Mesenchymal stem cell (in vitro differentiated cells and primary cell): ENCODE data around the gene VIL1.

Experiments
- DNase-seq: peaks from one replicate; pipeline ENCODE4 v3.0.0-alpha.2; 2013
- H2AFZ ChIP-seq: one replicate; pipeline ENCODE4 v1.6.1; 2013; ENCODE audit warnings: low read depth, mild to moderate bottlenecking, control low read depth, inconsistent platforms, low read length, moderate library complexity
- H2AK5ac ChIP-seq: 2 replicates; pipeline ENCODE4 v1.6.1; 2013; ENCODE audit warnings: low read length, moderate library complexity, mild to moderate bottlenecking, inconsistent platforms; ENCODE audit not compliant: severe bottlenecking
- H2BK120ac ChIP-seq: one replicate; pipeline ENCODE4 v1.6.1; 2013; ENCODE audit warnings: low read depth, mild to moderate bottlenecking, inconsistent platforms, low read length, moderate library complexity
- H2BK12ac ChIP-seq, 2 experiments: one replicate each; pipeline ENCODE4 v1.6.1; 2013; ENCODE audit warnings: inconsistent platforms in 2 of 2, low read length in 2 of 2, mild to moderate bottlenecking in 2 of 2, moderate library complexity in 2 of 2, control low read depth in 1 of 2
- H2BK15ac ChIP-seq: one replicate; pipeline ENCODE4 v1.6.1; 2013; ENCODE audit warnings: mild to moderate bottlenecking, low read depth, inconsistent platforms; ENCODE audit not compliant: poor library complexity, severe bottlenecking
- H2BK5ac ChIP-seq: 2 replicates; pipeline ENCODE4 v1.6.1; 2013; ENCODE audit warnings: low read depth, mild to moderate bottlenecking, low read length, control low read depth, inconsistent platforms; ENCODE audit not compliant: poor library complexity, severe bottlenecking
- H3K14ac ChIP-seq, 2 experiments: one replicate each; pipeline ENCODE4 v1.6.1; 2013; ENCODE audit warnings: inconsistent platforms in 2 of 2, low read length in 2 of 2, control low read depth in 1 of 2, mild to moderate bottlenecking in 1 of 2, moderate library complexity in 1 of 2
- H3K18ac ChIP-seq, 2 experiments: one replicate each; pipeline ENCODE4 v1.6.1; 2013; ENCODE audit warnings: inconsistent platforms in 2 of 2, low read length in 2 of 2, control low read depth in 1 of 2, low read depth in 1 of 2, mild to moderate bottlenecking in 1 of 2
- H3K23ac ChIP-seq, 2 experiments: one replicate each; pipeline ENCODE4 v1.6.1; 2013; ENCODE audit warnings: inconsistent platforms in 2 of 2, low read length in 2 of 2, mild to moderate bottlenecking in 2 of 2, moderate library complexity in 2 of 2, control low read depth in 1 of 2
- H3K27ac ChIP-seq: 2 replicates; pipeline ENCODE4 v1.5.1; 2013; ENCODE audit warnings: mild to moderate bottlenecking, moderate library complexity, low read length, control low read depth, inconsistent platforms; ENCODE audit not compliant: poor library complexity, severe bottlenecking
- H3K27me3 ChIP-seq, 2 experiments: 2 replicates each; pipeline versions ENCODE4 v1.6.1 to v1.7.0; 2013; ENCODE audit warnings: low read length in 2 of 2, mild to moderate bottlenecking in 2 of 2, moderate library complexity in 2 of 2, control low read depth in 1 of 2, inconsistent platforms in 1 of 2; ENCODE audit not compliant: control insufficient read depth in 1 of 2, insufficient read depth in 1 of 2
- H3K36me3 ChIP-seq, 2 experiments: 2 replicates each; pipeline versions ENCODE4 v1.6.1 to v1.7.0; 2013; ENCODE audit warnings: low read length in 2 of 2, control low read depth in 1 of 2, inconsistent platforms in 1 of 2, low read depth in 1 of 2, mild to moderate bottlenecking in 1 of 2; ENCODE audit not compliant: insufficient read depth in 2 of 2, control insufficient read depth in 1 of 2
- H3K4ac ChIP-seq, 2 experiments: one replicate each; pipeline ENCODE4 v1.6.1; 2013; ENCODE audit warnings: inconsistent platforms in 2 of 2, low read length in 2 of 2, mild to moderate bottlenecking in 2 of 2, moderate library complexity in 2 of 2, control low read depth in 1 of 2, low read depth in 1 of 2
- H3K4me1 ChIP-seq: 2 replicates; pipeline ENCODE4 v1.6.1; 2013; ENCODE audit warnings: low read depth, low read length, control low read depth; ENCODE audit not compliant: control insufficient read depth, insufficient read depth
- H3K4me2 ChIP-seq: 2 replicates; pipeline ENCODE4 v1.6.1; 2013; ENCODE audit warnings: low read length, mild to moderate bottlenecking, inconsistent platforms; ENCODE audit not compliant: poor library complexity, severe bottlenecking
- H3K4me3 ChIP-seq, 2 experiments: 2 replicates each; pipeline versions ENCODE4 v1.5.1 to v1.7.0; 2013; ENCODE audit warnings: low read length in 2 of 2, mild to moderate bottlenecking in 2 of 2, control low read depth in 1 of 2, low read depth in 1 of 2; ENCODE audit not compliant: insufficient read depth in 1 of 2
- H3K79me1 ChIP-seq: replicated peaks from 2 replicates; pipeline ENCODE4 v1.6.1; 2013; ENCODE audit warnings: mild to moderate bottlenecking, control low read depth, low read length, inconsistent platforms; ENCODE audit not compliant: poor library complexity, severe bottlenecking
- H3K9ac ChIP-seq: 2 replicates; pipeline ENCODE4 v1.7.0; 2013; ENCODE audit warnings: mild to moderate bottlenecking, low read length, moderate library complexity
- H3K9me3 ChIP-seq: 2 replicates; pipeline ENCODE4 v1.7.0; 2013; ENCODE audit warnings: mild to moderate bottlenecking, low read length; ENCODE audit not compliant: control insufficient read depth
- H4K8ac ChIP-seq: one replicate; pipeline ENCODE4 v1.6.1; 2013; ENCODE audit warnings: inconsistent platforms, mild to moderate bottlenecking, low read length, moderate library complexity
- H4K91ac ChIP-seq: one replicate; pipeline ENCODE4 v1.6.1; 2013; ENCODE audit warnings: mild to moderate bottlenecking, low read length, inconsistent platforms
- WGBS: methylation state at CpG from one replicate; pipeline ENCODE4 v1.1.7; 2013; ENCODE audit warnings: mixed read lengths; 5-methylcytosine and 5-hydroxymethylcytosine counted together

Gene VIL1

DNA sequence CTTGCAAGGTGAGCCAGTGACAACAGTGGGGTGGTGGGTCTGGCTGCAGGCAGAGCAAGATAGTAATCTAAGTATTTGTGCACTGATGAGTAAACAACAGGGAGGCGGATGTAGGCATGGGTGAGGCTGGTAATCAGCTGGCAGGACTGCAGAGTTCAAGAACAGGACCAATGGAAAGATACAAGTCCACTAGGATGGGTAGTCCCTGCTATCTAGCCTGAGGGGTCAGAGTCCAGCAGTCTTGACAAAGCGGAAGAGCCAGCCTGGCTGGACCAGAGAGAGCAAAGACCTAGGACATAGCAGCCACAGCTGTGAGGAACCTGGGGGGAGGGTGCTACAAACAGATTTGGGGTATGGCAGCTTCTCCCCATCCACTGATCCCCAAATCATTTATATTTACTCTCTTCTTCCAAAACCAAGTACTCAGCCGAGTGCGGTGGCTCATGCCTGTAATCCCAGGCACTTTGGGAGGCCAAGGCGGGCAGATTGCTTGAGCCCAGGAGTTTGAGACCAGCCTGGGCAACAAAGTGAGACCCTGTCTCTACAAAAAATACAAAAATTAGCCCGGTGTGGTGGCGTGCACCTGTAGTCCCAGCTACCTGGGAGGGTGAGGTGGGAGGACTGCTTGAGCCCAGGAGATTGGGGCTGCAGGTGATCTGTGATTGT lies 25.9 kb downstream of the VIL1 start:
- Histone ChIP-seq H2BK12ac (no peak overlapping the region), H3K27me3 (no peaks in the 10 kb centered on the region), H2AFZ (no peak overlapping the region), H3K14ac (no peak overlapping the region), H3K18ac (no peak overlapping the region), H3K4me1 (no peaks in the 10 kb centered on the region), H3K36me3 (peaks cover 3 to 15% of the 10 kb centered on the region in 2 experiments), H3K4me3 (no peak overlapping the region), H3K27ac (no peak overlapping the region), H3K9ac (no peak overlapping the region), H3K4ac (no peak overlapping the region), H2BK5ac (no peak overlapping the region), H3K9me3 (no peaks in the 10 kb centered on the region), H3K79me1 (no peaks in the 10 kb centered on the region), H2AK5ac (no peak overlapping the region), H4K91ac (no peak overlapping the region), H4K8ac (no peak overlapping the region), H2BK15ac (no peak overlapping the region), H3K4me2 (no peak overlapping the region), H2BK120ac (no peak overlapping the region), H3K23ac (no peak overlapping the region)
- 98% methylated on average over 5 of the region's 7 CpGs for WGBS
- no peak for DNase-seq

DNA sequence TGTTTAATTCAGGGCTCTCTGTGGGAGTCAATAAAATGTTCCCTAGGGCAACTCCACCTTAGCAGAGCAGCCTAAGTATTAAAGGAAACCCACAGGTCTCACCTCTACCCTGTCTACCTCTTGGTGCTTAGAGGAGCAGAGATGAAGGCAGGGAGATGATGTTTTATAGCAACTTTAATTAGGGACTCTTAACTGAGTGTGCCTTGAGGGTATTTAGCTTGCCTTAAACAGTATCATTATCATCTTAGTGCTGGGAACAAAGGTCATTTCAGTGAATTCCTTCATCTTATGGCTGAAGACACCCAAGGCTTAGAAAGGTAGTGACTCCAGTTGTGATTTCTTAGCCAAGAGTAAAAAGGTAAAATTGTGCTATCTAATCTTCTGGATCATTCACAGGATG lies 26.7 kb downstream of the VIL1 start:
- no peak overlapping the region for H3K23ac ChIP-seq
- no peak overlapping the region for H2AK5ac ChIP-seq
- no peak overlapping the region for H3K4ac ChIP-seq
- no peak overlapping the region for H3K14ac ChIP-seq
- no peaks in the 10 kb centered on the region for H3K27me3 ChIP-seq
- H3K4me3 ChIP-seq, result no peak overlapping the region
- no peak overlapping the region for H4K91ac ChIP-seq
- H3K9me3 ChIP-seq, result no peaks in the 10 kb centered on the region
- H3K18ac ChIP-seq, result no peak overlapping the region
- no peak overlapping the region for H3K4me2 ChIP-seq
- no peak for DNase-seq
- no peak overlapping the region for H2BK120ac ChIP-seq
- H3K79me1 ChIP-seq, result peaks cover 2% of the 10 kb centered on the region
- H4K8ac ChIP-seq, result no peak overlapping the region
- H2BK15ac ChIP-seq, result no peak overlapping the region
- peaks cover 3 to 17% of the 10 kb centered on the region in 2 experiments for H3K36me3 ChIP-seq
- no peak overlapping the region for H3K27ac ChIP-seq
- no peak overlapping the region for H2AFZ ChIP-seq
- H3K4me1 ChIP-seq, result no peaks in the 10 kb centered on the region
- H2BK12ac ChIP-seq, result no peak overlapping the region
- no peak overlapping the region for H3K9ac ChIP-seq
- H2BK5ac ChIP-seq, result no peak overlapping the region

DNA sequence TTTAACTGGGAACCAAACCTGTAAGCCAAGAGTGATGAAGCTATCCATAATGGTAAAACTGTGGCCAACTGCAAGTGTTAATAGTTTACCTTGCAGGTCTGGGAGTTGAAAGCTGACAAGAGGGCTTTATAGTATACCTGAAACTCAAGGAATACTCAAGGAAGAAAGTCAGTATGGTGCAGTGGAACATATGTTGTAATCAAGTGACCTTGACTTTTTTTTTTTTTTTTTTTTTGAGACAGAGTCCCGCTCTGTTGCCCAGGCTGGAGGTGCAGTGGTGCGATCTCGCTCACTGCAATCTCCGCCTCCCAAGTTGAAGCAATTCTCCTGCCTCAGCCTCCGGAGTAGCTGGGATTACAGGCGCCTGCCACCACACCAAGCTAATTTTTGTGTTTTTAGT lies 27.6 kb downstream of the VIL1 start:
- Histone ChIP-seq H3K18ac (no peak overlapping the region), H2BK120ac (no peak overlapping the region), H3K79me1 (peaks cover 2% of the 10 kb centered on the region), H2BK5ac (no peak overlapping the region), H2AFZ (no peak overlapping the region), H3K4me2 (no peak overlapping the region), H4K91ac (no peak overlapping the region), H2BK15ac (no peak overlapping the region), H3K27ac (no peak overlapping the region), H3K23ac (no peak overlapping the region), H2AK5ac (no peak overlapping the region), H3K14ac (no peak overlapping the region), H3K4ac (no peak overlapping the region), H3K4me1 (no peaks in the 10 kb centered on the region), H3K9me3 (no peaks in the 10 kb centered on the region), H3K9ac (no peak overlapping the region), H3K27me3 (no peaks in the 10 kb centered on the region), H3K4me3 (no peak overlapping the region), H4K8ac (no peak overlapping the region), H3K36me3 (peaks cover 3 to 23% of the 10 kb centered on the region in 2 experiments), H2BK12ac (no peak overlapping the region)
- DNase-seq, result no peak
- 97% methylated on average over 6 of the region's 6 CpGs for WGBS

DNA sequence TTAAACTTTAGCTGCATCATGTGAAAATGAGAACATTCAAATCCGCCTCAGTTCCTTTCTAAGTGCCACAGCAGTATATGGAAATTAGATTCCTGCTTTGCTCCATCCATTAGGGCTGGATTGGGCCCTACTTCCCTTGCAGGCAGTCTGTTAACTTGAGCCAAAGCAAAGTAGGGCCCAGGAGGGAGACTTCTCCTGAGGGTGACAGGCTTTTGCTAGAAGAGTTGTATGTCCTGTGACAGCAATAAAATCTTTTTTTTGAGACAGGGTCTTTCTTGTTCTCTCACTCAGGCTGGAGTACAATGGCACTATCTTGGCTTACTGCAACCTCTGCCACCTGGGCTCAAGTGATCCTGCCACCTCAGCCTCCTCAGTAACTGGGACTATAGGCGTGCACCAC lies 28.1 kb downstream of the VIL1 start:
- Histone ChIP-seq H4K8ac (no peak overlapping the region), H2BK15ac (no peak overlapping the region), H4K91ac (no peak overlapping the region), H3K18ac (no peak overlapping the region), H3K4ac (no peak overlapping the region), H3K27me3 (no peaks in the 10 kb centered on the region), H3K9ac (no peak overlapping the region), H2BK5ac (no peak overlapping the region), H3K4me2 (no peak overlapping the region), H3K14ac (no peak overlapping the region), H2BK12ac (no peak overlapping the region), H2AK5ac (no peak overlapping the region), H3K4me3 (no peak overlapping the region), H3K36me3 (peaks cover 3 to 24% of the 10 kb centered on the region in 2 experiments), H2BK120ac (no peak overlapping the region), H3K27ac (no peak overlapping the region), H3K9me3 (no peaks in the 10 kb centered on the region), H3K79me1 (peaks cover 2% of the 10 kb centered on the region), H2AFZ (no peak overlapping the region), H3K23ac (no peak overlapping the region), H3K4me1 (no peaks in the 10 kb centered on the region)
- 94% methylated on average over 2 of the region's 2 CpGs for WGBS
- no peak for DNase-seq
